Right kidney (tissue), 1 donor: ENCODE results near the gene SETD4.
A peak's percentile ranks its signal among the peaks of the same experiment; 100 is the strongest.
"Not testable (repeated sequence)": the region's sequence is repeated elsewhere in the genome, so short reads cannot be mapped to it uniquely, and the experiment has no call there.

Source experiments
- DNase-seq: peaks from one replicate; pipeline ENCODE4 v3.0.0-alpha.2; 2016

The SETD4 gene

GRCh38 chr21:36079671-36080070 lies 19.3 kb upstream of the SETD4 start:
- DNase-seq: no peak

DNA sequence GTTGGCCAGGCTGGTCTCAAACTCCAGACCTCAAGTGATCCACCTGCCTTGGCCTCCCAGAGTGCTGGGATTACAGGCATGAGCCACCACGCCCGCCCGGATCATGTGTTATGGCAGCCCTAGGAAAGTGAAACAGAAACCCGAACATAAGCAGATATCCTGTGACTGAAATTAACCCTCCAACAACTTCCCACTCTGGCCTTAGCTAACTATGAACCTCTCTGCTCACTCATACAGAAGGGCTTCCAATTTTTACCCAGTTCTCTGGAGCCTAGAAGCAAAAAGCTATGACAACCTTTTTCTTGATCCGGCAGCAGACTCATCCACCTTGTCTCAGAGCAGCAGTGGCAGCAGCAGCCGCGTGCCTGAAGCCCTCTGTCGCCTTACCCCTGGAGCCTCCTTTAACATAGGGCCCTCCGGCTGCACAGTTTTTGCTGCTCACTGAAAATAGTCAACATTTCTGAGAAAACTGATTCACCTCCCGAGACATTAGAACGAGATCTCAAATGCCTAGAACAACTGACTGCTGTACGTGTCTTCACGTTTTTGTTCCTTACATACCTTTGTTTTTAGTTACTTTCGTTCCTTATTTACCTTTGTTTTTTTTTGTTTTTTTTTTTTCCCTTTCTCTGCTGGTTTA lies 18.8 kb upstream of the SETD4 start:
- no peak for DNase-seq

- no peak for DNase-seq
Measured at GRCh38 chr21:36077758-36078157, 17.4 kb upstream of the SETD4 start.

DNA sequence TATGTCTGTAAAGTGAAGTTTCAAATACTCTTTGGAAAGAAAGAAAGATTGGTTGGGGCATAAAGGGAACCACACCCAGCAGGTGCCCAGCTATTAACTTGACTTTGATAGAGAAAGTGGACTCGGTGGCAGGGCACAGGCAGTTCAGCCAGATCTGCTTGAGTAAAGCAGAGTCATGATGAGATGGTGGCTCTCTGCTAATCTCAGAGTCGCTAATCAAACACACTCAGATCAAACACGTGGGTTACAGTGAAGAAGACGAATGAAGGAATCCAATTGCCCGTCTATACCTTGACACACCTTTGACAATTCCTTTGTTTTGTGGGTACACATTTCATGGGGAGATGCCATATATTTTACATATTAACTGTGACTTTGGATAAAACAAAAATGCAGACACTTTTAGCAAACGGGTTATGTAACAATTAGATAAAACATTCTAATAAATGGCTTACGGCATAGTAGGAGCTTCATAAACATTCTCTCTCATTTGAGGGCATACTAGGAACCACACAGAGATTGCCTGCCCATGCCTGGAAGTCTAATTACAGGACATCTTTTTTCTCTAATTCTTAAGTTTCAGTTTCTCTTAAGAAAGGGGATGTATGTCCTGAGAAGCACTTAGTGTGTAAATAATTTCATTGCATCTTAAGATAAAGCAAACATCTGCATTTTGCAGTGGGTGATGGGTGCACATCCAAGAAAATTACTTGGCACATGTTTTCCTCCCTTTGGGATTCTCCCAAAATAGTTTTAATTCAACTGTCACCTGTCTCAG lies 16.7 kb upstream of the SETD4 start:
- no peak for DNase-seq

DNA sequence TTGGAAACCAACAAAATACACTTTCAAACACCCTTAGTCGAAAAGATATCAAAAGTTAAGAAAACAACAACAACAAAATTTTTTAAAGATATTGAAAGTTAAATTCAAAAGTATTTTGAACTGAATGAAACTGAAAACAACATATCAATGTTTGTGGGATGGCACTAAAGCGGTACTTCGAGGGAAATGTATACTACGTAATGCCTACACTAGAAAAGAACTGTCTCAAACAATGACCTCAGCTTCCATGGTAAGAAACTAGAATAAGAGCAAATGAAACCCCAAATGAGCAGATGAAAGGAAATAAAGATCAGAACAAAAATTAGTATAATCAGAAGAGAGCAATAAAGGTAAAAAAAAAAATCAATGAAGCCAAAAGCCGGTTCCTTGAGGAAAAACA lies 15.6 kb upstream of the SETD4 start:
- no peak for DNase-seq

DNA sequence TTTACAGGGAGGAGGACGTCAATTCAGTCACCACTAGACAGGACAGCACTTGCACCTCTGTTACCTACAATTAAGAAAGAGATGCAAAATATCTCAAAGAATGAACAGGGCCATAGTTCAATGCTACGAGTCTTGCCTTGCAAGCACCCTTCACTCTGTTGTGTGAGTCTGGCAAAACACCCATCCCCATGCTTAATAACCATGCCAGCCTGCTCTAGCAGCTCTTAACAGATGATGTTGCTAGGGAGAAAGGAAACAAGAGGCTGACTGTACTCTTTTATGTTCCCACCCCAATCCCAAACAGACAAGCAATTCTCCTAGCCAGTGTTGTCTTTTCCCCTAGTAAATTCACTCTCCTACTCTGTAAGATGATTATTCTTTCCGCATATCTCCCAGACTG lies 14.8 kb upstream of the SETD4 start:
- DNase-seq: no peak

DNA sequence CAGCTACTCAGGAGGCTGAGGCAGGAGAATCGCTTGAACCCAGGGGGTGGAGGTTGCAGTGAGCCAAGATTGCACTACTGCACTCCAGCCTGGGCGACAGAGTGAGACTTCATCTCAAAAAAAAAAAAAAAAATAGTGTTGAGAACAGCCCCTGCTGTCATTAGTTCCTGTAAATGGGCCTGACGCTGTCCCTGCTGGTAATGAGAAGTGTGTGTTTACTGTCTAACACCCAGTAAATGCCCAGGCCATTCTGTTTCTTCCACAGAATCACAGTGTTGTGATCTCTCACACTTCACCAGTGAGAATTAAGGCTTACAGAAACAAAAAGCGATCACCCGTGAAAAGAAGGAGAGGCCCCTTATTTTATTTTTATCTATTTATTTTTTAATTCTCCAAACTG lies 13.6 kb upstream of the SETD4 start:
- DNase-seq: not testable (repeated sequence)

DNA sequence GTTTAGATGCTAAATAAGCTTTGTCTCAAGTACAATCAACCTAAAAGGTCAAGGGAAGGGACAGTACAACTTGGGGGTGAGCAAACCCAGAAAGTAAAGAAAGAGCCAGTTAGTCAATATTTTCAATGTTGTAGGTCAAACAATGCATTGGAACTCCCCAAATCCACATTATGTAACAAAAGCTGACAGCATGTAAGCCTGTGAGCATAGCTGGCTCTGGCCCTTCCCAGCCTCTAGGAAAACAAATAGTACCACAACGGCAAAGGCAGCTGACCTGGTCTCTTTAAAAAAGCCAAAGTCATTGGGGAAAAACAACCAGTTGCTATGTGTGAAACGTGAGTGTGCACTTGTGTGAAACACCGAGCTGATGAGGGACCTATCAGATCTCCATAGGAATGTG lies 12.9 kb upstream of the SETD4 start:
- DNase-seq: no peak

DNA sequence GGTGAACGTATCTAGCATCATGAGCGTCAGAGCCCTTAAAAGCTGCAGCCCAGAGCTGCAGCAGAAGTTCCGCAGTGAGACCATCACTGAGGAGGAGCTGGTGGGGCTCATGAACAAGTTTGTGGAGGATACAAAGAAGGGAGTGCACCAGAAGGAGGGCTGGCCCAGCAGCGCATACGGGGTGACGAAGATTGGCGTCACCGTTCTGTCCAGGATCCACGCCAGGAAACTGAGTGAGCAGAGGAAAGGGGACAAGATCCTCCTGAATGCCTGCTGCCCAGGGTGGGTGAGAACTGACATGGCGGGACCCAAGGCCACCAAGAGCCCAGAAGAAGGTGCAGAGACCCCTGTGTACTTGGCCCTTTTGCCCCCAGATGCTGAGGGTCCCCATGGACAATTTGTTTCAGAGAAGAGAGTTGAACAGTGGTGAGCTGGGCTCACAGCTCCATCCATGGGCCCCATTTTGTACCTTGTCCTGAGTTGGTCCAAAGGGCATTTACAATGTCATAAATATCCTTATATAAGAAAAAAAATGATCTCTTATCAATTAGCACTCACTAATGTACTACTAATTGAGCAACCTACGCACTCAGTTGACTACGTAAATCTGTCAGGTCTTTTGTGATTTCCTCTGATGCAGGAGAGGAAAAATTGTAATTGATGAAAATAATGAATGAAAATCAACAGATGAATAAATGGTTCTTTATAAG lies 12.3 kb upstream of the SETD4 start:
- no peak for DNase-seq

GRCh38 chr21:36070999-36071398 lies 10.7 kb upstream of the SETD4 start:
- DNase-seq: no peak

DNA sequence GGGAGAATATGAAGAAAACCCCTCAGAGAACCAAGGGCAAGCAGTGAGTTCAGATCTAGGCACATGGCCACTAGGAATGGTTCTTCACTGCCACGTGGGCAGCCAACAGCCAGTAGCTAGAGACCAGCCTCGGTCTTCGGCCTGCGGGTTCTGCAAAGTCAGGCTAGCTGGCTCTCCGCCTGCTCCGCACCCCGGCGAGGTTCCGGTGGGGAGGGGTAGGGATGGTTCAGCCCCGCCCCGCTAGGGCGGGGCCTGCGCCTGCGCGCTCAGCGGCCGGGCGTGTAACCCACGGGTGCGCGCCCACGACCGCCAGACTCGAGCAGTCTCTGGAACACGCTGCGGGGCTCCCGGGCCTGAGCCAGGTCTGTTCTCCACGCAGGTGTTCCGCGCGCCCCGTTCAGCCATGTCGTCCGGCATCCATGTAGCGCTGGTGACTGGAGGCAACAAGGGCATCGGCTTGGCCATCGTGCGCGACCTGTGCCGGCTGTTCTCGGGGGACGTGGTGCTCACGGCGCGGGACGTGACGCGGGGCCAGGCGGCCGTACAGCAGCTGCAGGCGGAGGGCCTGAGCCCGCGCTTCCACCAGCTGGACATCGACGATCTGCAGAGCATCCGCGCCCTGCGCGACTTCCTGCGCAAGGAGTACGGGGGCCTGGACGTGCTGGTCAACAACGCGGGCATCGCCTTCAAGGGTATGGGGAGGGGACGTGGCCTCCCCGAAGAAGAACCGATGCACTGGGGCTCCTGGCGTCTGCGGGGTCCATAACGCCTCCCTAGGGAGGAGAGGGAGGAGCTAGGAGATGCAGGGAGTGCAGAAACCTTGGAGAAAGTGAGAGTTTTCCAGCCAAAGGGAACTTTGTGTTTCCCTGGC lies 9.6 kb upstream of the SETD4 start, which contains the start of gene CBR1:
TSS of gene CBR1 (plus strand) at position 312 of the 871 bp plus-strand sequence. CDS start at position 404, 92 bp downstream.
- DNase-seq: peak; percentile 87

DNA sequence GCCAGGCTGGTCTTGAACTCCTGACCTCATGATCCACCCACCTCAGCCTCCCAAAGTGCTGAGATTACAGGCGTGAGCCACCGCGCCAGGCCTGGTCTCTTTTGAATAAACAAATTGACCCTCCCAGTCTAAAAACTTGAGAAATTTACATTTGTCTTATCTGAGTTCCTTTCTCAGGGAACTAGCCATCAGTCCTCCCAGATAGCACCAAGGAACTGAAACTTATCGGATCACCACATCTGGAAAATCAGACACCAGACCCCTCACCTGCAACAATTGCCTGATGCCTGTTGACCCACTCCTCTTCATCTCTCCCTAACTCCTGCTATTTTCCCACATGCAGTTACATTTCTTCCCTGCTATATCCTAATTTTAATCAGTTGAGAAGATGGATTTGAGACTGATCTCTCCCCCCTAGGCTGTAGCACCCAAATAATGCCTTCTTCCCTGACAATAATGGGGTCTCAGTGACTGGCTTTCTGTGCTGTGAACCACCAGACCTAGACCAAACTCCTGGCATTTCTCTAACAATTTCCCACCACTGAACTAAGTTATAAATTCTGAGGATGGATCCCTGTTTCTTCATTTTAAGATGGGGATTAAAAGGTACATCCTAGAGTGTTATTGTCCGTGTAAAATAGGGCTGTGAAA lies 8.5 kb upstream of the SETD4 start:
- DNase-seq: no peak

GRCh38 chr21:36065497-36066036 lies 5.2 kb upstream of the SETD4 start:
- DNase-seq: no peak

GRCh38 chr21:36064085-36064460 lies 3.7 kb upstream of the SETD4 start:
- DNase-seq: no peak

GRCh38 chr21:36063375-36064084 lies 3.2 kb upstream of the SETD4 start:
- DNase-seq: no peak

- DNase-seq: no peak
Measured at GRCh38 chr21:36061445-36061844, 1.1 kb upstream of the SETD4 start.

DNA sequence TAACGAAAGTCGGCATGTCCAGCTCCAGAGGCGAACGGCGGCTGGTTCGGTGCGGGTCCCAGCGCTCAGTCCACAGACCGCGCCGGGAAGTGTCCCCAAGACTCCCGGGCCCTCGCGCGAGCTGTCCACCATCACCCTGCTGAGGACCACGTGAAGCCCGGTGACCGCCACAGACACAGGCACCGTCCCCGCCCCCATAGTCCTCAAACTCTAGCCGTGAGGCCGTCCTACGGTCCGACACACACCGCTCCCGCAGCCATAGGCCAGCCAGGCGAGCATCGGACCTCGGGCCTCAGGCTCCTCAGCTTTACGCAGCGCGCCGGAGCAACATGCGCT lies 535 bp downstream of the SETD4 start:
- DNase-seq: no peak

GRCh38 chr21:36055551-36055950 lies 4.8 kb downstream of the SETD4 start:
- DNase-seq: no peak

DNA sequence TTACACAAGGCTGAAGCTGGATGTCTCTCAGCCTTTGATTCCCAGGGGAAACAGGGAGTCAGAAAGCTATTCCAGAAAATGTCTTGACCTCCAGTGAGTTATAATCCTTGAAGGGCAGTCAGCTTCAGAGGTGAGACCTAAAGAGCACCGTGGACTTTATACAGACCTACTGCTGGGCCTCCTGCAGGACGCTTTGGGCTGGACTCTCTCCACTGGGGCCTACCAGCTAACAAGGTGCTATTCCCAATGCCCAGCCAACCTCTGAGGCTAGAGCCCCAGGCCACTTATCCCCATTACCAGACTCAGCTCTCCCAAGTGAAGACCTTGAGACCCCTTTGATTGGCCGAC lies 6.6 kb downstream of the SETD4 start:
- no peak for DNase-seq

- no peak for DNase-seq
Measured at GRCh38 chr21:36052860-36053714, 7.2 kb downstream of the SETD4 start.
